ENCODE data around the gene EYS.

DNA sequence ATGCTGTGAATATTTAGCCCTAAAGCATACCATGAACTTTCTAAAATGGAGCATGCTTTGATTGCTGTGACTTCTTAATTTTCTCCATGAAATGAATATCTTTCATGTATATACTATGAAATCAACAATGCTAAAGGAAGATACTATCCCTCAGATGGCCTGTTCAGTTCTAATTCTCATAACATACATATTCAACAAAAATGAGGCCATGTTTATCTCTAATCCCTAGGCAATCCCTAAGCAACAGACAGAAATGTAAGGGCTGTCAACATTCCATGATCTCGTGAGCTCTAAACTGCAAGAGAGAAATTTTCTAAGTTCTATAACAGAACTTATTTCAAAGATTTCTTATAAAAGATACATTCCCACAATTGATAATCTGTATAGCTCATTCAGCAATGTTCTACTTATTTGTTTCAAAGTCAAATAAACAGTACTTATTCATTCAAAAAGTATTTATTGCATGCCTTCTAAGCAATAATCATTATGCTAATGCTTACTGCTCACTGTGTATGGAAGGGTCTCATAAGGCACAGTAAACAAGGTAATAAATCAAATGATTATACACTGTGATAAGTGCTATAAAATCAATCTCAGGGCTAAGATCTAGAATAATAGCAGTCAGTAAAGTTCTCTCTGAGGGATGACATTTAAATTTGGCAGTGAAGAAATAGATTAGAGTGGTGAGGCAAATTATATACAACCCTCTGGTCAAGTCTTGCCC, 1578.6 kb downstream of the EYS start:
- TF ChIP-seq GATA3 (IDR thresholded peaks at IDR 0.05; ENCODE audit: low read depth, low read length) (no peak), GATA2 (IDR thresholded peaks at IDR 0.05; ENCODE audit: low read depth, low read length) (no peak)

Measured in SH-SY5Y (cell line).